CD4-positive, alpha-beta T cell treated with Interleukin-4 for 4 hours (primary cell): Measurements from ENCODE around the gene NADK.
A peak's percentile ranks its signal among the peaks of the same experiment; 100 is the strongest.

Source experiments
- DNase-seq: peaks from one replicate; pipeline ENCODE4 v3.0.0-alpha.2; 2020

Gene NADK

DNA sequence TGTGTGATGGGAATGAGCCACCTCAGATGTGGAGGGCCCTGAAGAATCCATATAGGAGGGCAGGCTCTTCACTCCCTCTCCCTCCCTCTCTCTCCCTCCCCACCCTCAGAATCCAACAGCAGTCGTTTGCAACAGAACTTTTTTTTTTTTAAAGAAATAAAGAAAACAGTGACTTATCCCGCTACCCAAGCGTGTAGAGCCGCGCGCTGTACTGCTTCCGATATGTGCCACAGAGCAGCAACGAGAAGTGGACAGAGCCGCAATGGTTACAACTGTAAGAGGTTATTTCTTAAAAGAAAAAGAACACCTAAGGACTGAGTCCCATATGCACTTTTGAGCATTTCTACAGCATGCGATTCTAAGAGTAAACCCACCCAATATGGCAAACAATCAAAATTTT, 7.4 kb upstream of the NADK start:
- no peak for DNase-seq

DNA sequence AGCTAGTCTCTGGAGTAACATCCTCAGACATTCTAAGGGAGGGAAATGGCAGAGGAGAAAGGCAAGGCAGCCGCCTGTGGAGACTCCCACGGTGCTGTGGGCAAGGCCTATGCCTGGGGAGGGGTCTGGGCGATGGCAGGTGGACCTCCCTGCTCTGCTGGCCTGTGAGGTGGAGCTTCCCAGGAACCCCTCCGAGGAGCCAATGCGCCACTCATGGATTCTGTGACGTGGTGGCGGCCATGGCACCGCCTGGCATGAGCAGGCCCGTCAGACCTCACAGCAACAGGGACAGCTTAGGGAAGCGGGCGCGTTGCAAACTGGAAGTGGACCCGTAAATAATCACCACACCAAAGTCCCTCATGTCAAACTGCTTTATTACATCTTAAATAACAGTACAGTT, 6.7 kb upstream of the NADK start:
- DNase-seq, result no peak

GRCh38 chr1:1783320-1783719, 5.0 kb upstream of the NADK start:
- no peak for DNase-seq

GRCh38 chr1:1782399-1783221, 4.3 kb upstream of the NADK start:
- DNase-seq, result peak; percentile 21

- DNase-seq, result no peak
Observed at GRCh38 chr1:1781526-1781903, 3.2 kb upstream of the NADK start.

DNA sequence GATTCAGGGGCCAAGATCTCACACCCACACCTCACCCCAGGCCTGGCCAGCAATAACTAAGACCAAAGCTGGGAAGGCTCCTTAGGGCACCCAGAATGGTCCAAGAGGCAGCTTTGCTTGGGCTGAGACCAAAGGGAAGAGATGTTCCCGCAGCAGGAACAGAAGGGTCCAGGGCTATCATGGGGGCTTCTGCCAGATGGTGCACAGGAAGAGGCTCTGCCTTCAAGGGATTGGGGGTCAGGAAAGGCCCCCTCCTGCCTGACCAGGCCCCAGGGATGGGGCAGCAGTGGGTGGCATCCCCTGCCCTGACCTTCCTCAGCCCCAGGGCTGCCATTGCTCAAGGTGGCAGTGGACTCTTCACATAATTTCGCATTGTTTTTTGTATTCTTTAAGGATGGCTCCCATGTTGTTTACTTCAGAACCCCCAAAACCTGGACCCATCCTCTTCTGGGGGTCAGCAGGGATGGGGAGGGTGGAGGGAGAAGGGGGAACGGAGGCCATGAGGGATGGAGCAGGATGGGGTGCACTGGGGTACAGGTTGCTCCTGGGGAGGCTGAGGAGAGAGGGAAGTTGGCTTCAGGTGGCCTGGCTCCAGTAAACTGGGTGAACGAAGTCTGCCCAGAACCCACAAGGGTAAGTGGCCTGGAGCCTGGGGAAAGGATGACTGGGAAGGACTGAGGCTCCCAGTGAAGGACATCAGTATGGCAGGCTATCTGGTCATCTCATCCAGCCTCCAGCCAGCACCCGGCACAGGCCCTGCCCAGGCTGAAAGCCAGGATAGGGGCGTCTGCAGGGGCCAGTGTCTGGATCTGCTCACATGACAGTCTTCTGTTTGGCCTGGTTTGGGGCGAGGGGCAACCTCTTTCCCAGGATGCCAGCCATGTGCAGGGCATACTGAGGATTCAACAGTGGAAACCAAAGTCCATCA, 2.6 kb upstream of the NADK start:
- no peak for DNase-seq

GRCh38 chr1:1779691-1780597, 1.7 kb upstream of the NADK start:
- DNase-seq, result peak; percentile 70

GRCh38 chr1:1779320-1779675, 1.0 kb upstream of the NADK start:
- no peak for DNase-seq

DNA sequence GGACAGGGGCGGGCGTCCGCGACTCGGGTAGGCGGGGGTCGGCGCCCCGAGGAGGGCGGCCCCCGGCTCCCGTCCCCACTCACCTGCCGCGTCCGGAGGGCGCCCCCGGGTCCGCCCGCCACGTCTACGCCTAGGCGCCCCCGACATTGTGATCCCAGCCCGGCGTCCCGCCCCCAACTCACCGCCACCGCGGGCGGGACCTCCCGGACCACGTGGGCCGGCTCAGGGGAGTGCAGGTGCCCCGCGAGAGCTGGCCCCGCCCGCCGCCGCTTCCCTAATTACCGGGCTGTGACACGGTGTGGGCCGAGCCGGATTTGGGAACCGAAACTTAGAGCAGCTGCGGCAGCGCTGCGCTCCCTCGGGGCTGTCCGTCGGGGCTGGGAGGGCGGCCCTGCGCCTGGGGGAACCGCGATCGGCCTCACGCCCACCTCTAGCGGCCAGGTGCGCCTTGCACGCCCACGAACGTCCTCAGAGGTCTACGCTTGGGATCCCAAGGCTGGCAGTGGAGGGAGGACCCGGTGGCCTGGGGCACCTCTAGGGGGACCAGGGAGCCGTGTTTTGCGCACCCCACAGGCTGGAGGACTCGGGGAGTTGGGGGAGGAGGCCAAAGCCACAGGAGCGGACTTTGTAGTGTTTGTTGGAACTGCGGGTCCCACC, 521 bp upstream of the NADK start:
- peak; percentile 77 for DNase-seq

- no peak for DNase-seq
Observed at GRCh38 chr1:1777583-1777899, 729 bp downstream of the NADK start.

DNA sequence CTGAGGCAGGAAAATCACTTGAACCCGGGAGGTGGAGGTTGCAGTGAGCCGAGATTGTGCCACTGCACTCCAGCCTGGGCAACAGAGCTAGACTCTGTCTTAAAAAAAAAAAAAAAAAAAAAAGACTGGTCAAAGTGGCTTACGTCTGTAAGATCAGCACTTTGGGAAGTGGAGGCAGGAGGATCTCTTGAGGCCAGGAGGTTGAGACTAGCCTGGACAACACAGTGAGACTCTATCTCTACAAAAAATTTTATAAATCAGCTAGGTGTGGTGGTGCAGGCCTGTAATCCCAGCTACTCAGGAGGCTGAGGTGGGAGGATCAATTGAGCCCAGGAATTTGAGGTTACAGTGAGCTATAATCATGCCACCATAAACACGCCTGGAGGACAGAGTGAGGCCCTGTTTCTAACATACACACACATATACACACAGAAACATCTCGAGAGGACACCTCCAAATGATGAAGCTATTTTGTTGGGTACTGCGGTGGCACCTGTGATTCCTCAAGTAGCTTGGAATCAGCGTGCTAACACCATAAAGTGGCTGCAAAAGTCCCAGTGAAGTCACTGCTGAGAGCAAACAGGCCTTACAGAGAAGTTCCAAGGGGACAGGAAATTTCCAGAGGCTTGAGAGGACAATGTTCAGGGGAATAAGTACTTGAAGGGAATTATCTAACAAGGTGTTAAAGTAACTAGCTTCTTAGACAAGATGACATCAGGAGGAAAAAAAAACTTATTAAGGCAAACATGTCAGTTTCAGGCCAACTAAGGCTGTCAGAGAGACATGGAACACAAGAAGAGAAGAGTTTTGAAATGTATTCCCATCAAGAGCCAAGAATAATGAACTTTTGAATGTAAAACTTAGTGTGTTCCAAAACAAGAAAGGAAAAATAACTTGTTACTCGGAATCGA, 1.3 kb downstream of the NADK start:
- no peak for DNase-seq

DNA sequence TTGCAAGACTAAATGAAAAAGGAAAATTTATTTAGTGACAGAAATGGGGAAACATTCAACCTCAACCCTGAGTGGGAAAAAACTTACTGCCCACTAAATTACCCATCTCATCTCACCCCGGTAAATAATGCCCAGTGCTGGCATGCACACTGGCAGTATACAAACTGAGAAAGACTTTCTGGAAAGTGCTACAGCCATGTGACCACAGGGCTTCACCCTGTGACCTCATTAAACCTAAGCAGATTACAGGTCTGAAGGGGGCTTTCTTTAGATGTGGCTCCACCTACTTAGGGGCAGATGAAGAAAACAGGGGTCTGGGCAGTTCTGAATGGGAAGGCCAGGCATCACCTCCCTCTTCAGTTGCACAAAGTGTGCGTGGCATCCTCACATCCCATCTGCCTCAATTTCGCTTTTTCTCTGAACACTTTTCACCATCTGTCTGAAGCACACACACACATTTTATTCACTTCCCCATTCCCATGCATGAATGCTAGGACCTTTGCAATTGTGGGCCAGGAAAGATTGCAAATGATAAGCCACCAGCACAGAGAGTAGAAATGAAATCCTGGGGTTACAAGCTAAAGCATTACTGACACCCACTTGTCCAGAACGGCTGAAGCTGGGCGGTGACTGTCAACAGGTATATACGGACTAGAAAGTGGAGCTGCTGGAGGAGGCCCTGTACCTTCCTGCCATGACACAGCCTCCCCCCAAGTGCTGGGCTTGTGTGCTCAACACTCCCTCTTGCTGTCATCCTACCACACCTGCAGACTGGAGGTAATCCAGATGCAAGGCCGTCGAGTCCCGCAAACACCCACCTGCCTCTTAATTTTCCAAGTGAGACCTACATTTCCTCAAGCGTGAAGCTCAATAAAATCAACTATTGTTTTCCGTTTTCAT, 2.7 kb downstream of the NADK start:
- DNase-seq, result no peak

- DNase-seq, result no peak
Observed at GRCh38 chr1:1773874-1774273, 4.4 kb downstream of the NADK start.

DNA sequence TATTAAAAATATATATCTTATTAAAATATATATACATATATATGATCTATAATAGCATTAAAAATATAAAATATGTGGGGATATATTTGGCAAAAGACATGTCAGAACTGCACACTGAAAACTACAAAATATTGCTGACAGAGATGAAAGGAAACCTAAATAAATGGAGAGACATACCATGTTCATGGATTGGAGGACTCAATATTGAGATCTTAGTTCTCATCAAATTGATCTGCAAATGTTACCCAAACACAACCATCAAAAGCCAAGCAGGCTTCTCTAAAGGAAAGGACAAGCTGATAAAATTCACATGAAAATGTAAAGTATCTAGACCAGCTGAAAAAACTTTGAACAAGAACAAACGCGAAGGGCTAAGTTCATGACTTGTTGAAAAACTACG, 7.2 kb downstream of the NADK start:
- DNase-seq, result no peak

DNA sequence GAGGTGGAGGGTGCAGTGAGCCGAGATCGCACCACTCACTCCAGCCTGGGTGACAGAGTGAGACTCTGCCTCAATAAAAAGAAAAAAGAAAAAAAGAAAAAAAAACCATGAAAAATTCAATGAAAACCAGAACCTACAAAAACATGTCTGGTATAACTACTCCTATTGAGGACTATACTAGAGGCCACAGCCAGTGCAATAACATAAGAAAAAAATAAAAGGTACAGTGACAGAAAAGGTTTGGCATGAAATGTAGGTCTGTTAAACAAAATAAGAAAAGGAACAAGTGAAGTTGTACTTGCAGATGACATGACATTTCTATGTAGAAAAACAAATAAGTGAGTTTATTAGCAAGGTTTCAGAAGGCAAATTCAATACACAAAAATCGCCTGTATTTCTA, 8.2 kb downstream of the NADK start:
- no peak for DNase-seq

DNA sequence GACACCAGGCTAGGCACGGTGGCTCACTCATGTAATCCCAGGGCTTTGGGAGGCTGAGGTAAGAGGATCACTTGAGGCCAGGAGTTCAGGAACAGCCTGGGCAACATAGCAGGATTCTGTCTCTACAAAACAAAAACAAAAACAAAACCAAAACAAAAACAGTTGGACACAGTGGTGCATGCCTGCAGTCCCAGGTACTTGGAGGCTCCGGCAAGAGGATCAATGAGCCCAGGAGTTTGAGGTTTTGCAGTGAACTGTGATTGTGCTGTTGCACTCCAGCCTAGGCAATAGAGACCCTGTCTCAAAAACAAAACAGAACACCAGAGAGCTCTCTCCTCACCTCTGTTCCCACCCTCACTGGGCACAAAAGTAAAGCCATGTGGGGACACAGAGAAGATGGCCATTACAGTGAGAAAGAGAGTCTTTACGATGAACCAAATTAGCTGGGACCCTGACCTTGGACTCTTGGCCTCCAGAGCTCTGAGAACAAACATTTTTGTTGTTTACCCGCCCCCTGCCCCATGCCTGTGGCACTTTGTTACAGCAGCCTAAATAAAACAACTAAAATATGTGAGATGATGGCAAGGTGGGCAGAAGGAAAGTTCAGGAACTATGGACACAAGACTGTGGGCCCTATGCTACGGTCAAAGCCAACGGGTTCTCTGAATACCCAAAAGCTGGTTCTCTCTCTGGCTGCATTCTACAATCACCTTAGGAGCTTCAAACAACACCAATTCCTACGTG, 9.8 kb downstream of the NADK start:
- DNase-seq, result no peak

GRCh38 chr1:1764876-1765470, 13.3 kb downstream of the NADK start:
- DNase-seq, result no peak

GRCh38 chr1:1763657-1764621, 14.3 kb downstream of the NADK start:
- no peak for DNase-seq
